ENCODE data around the gene SUCO. TPM values are rescaled to one million over a fixed set of nuclear protein-coding genes. Genes with fewer than 3 reads are reported as not detected.

The SUCO gene
- total and polyA plus RNA-seq, 12 donors, result 10.2 to 31.4 (median 24.6) TPM

GRCh38 chr1:172646653-172647052 lies 113.7 kb downstream of the SUCO start:
- WGBS, 2 donors, result 23 to 47% methylated on average over 1 of the region's 1 CpG
- ATAC-seq (peak in 7 of 8 donors; percentile 43 to 79 (median 49)), DNase-seq (no peak)
- H3K4me3 ChIP-seq, result no peak overlapping the region
- H3K4me1 ChIP-seq, result peaks cover 0 to 8% (median 0%) of the 10 kb centered on the region in 9 donors
- no peak for TF ChIP-seq CTCF (IDR thresholded peaks at IDR 0.05)
- peak overlapping the region in 2 of 10 donors; percentile 9 to 41 for H3K27ac ChIP-seq
- intact Hi-C loops (cut with DNase I), result no loop called here
- no peaks in the 10 kb centered on the region for H3K36me3 ChIP-seq
- H3K27me3 ChIP-seq, result no peaks in the 10 kb centered on the region
- H3K9me3 ChIP-seq, result no peaks in the 10 kb centered on the region

GRCh38 chr1:172647110-172647564 lies 114.2 kb downstream of the SUCO start:
- H3K27ac ChIP-seq, result peak overlapping the region in 2 of 10 donors; percentile 9 to 41
- H3K4me3 ChIP-seq, result no peak overlapping the region
- no peaks in the 10 kb centered on the region for H3K9me3 ChIP-seq
- 67 to 76% methylated on average over 8 of the region's 8 CpGs for WGBS, 2 donors
- H3K4me1 ChIP-seq, result peaks cover 0 to 8% (median 0%) of the 10 kb centered on the region in 9 donors
- ATAC-seq (peak in 1 of 8 donors; percentile 17), DNase-seq (no peak)
- H3K27me3 ChIP-seq, result no peaks in the 10 kb centered on the region
- no peak for TF ChIP-seq CTCF (IDR thresholded peaks at IDR 0.05)
- H3K36me3 ChIP-seq, result no peaks in the 10 kb centered on the region
- intact Hi-C loops (cut with DNase I), result no loop called here

GRCh38 chr1:172647987-172648386 lies 115.0 kb downstream of the SUCO start:
- DNase-seq (no peak), ATAC-seq (no peak)
- intact Hi-C loops (cut with DNase I), result no loop called here
- no peak overlapping the region for H3K4me3 ChIP-seq
- H3K4me1 ChIP-seq, result peaks cover 0 to 6% (median 0%) of the 10 kb centered on the region in 9 donors
- H3K27me3 ChIP-seq, result no peaks in the 10 kb centered on the region
- TF ChIP-seq CTCF (IDR thresholded peaks at IDR 0.05), result no peak
- WGBS, 2 donors, result 90% methylated on average over 4 of the region's 4 CpGs
- H3K36me3 ChIP-seq, result no peaks in the 10 kb centered on the region
- no peaks in the 10 kb centered on the region for H3K9me3 ChIP-seq
- H3K27ac ChIP-seq, result no peak overlapping the region

GRCh38 chr1:172650474-172651193 lies 117.7 kb downstream of the SUCO start:
- H3K9me3 ChIP-seq, result no peaks in the 10 kb centered on the region
- 64 to 69% methylated on average over 2 of the region's 2 CpGs for WGBS, 2 donors
- intact Hi-C loops (cut with DNase I), result no loop called here
- no peak overlapping the region for H3K4me3 ChIP-seq
- no peak for DNase-seq
- TF ChIP-seq CTCF (IDR thresholded peaks at IDR 0.05), result no peak
- H3K27me3 ChIP-seq, result no peaks in the 10 kb centered on the region
- no peaks in the 10 kb centered on the region for H3K36me3 ChIP-seq
- ATAC-seq, result no peak
- H3K4me1 ChIP-seq, result peaks cover 0 to 6% (median 0%) of the 10 kb centered on the region in 9 donors
- no peak overlapping the region for H3K27ac ChIP-seq

Data from heart right ventricle (tissue), 16 donors.